CD8-positive, alpha-beta memory T cell (primary cell): ENCODE measurements around the gene GABARAP. TPM values are rescaled to one million over a fixed set of nuclear protein-coding genes. Genes with fewer than 3 reads are reported as not detected.

Experiments used
- CTCF ChIA-PET: fragments of 350-600 bp; sonication (Branson Sonifier 250); formaldehyde crosslinking; loops from one replicate; lab custom pipeline; 2021; ENCODE audit warnings: antibody characterized with exemption; lab: Charles Lee
- POLR2A ChIA-PET: fragments of 350-600 bp; sonication (Branson Sonifier 250); formaldehyde crosslinking; loops from one replicate; lab custom pipeline; 2021; ENCODE audit warnings: antibody characterized with exemption; lab: Charles Lee
- DNase-seq, 5 donors: peaks; one replicate each; pipeline versions ENCODE4 v3.0.0 to v3.0.0-alpha.2; 2020 to 2022; ENCODE audit warnings: mixed read lengths in 1 of 5
- H3K27ac ChIP-seq: one replicate; pipeline ENCODE4 v1.7.0; 2013; ENCODE audit warnings: low read depth, mild to moderate bottlenecking, low read length, moderate library complexity
- H3K27me3 ChIP-seq: 2 replicates; pipeline ENCODE4 v1.7.0; 2013; ENCODE audit warnings: low read length, mild to moderate bottlenecking; ENCODE audit not compliant: insufficient read depth, poor library complexity, severe bottlenecking
- H3K36me3 ChIP-seq: 2 replicates; pipeline ENCODE4 v1.7.0; 2013; ENCODE audit warnings: mild to moderate bottlenecking, low read length, moderate library complexity; ENCODE audit not compliant: insufficient read depth
- H3K4me1 ChIP-seq: 2 replicates; pipeline ENCODE4 v1.7.0; 2013; ENCODE audit warnings: mild to moderate bottlenecking, low read length, moderate library complexity; ENCODE audit not compliant: insufficient read depth
- H3K4me3 ChIP-seq: 2 replicates; pipeline ENCODE4 v1.7.0; 2013; ENCODE audit warnings: mild to moderate bottlenecking, low read length
- H3K9me3 ChIP-seq: 2 replicates; pipeline ENCODE4 v1.7.0; 2013; ENCODE audit warnings: mild to moderate bottlenecking, low read length
- H3K27ac Mint-ChIP-seq, 8 donors: one replicate each; pipeline ENCODE4 v1.8.0; 2020 to 2021; ENCODE audit warnings: mixed read lengths in 8 of 8, mild to moderate bottlenecking in 6 of 8, inconsistent platforms in 3 of 8, moderate library complexity in 3 of 8
- H3K27me3 Mint-ChIP-seq, 2 donors: one replicate each; pipeline ENCODE4 v1.8.0; 2020 to 2021; ENCODE audit warnings: mixed read lengths in 2 of 2, mild to moderate bottlenecking in 1 of 2, moderate library complexity in 1 of 2
- H3K36me3 Mint-ChIP-seq, 3 donors: one replicate each; pipeline ENCODE4 v1.8.0; 2020 to 2021; ENCODE audit warnings: mixed read lengths in 3 of 3, inconsistent platforms in 1 of 3, mild to moderate bottlenecking in 1 of 3
- H3K4me1 Mint-ChIP-seq, 3 donors: one replicate each; pipeline ENCODE4 v1.8.0; 2020 to 2021; ENCODE audit warnings: mixed read lengths in 3 of 3, inconsistent platforms in 1 of 3, mild to moderate bottlenecking in 1 of 3
- H3K4me3 Mint-ChIP-seq, 7 donors: one replicate each; pipeline ENCODE4 v1.8.0; 2020 to 2021; ENCODE audit warnings: mixed read lengths in 7 of 7, mild to moderate bottlenecking in 6 of 7, moderate library complexity in 4 of 7, inconsistent platforms in 2 of 7
- H3K9me3 Mint-ChIP-seq, 5 donors: one replicate each; pipeline ENCODE4 v1.8.0; 2020 to 2022; ENCODE audit warnings: mixed read lengths in 5 of 5, mild to moderate bottlenecking in 3 of 5, moderate library complexity in 2 of 5, inconsistent platforms in 1 of 5
- polyA plus RNA-seq: library from polyadenylated mRNA; unstranded; fragments of 300-500 nt; fragmentation: Illumina TruSeq; gene quantifications from one replicate; pipeline ENCODE4 v1.2.3, GENCODE V29; 2021
- total RNA-seq, 2 experiments: library from RNA; stranded (reverse); gene quantifications; one replicate each; pipeline ENCODE4 v1.2.3, GENCODE V29; 2021

Gene GABARAP
- total and polyA plus RNA-seq, 3 experiments from 2014 or later, result 156 to 914 (median 165) TPM

DNA sequence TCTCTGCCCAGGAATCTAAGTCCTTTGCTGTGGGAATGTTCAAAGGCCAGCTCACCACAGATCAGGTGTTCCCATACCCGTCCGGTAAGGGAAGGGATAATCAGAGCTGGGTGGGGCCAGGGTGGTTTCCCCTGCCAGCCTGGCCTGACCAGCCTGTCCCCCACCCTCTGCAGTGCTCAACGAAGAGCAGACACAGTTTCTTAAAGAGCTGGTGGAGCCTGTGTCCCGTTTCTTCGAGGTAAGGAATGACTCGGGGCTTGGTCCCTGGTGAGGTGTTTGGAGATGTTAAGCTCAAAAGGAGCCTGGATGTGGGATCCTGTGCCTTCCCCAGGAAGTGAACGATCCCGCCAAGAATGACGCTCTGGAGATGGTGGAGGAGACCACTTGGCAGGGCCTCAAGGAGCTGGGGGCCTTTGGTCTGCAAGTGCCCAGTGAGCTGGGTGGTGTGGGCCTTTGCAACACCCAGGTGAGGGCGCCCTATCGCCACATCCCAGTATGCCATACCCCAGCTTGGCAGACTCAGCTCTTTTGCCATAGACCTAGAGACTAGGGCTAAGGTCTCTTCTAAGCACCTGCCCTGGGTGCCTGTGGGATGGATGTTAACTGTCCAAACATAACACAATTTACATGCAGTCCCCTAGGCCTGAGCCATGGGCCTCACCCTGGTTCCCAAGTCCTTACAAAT, 21.5 kb downstream of the GABARAP start:
- H3K36me3 Mint-ChIP-seq, result peaks cover 0 to 49% (median 2%) of the 10 kb centered on the region in 3 donors
- Histone ChIP-seq H3K4me3 (peak overlapping the region; percentile 67), H3K9me3 (no peaks in the 10 kb centered on the region), H3K27me3 (no peaks in the 10 kb centered on the region), H3K27ac (peak overlapping the region; percentile 70), H3K4me1 (peaks cover 49% of the 10 kb centered on the region), H3K36me3 (peaks cover 25% of the 10 kb centered on the region)
- POLR2A ChIA-PET, result interaction anchor here (1.0 to 3.1 kb wide), 6 partner anchors 14 to 465 kb away, joined by 3 to 31 read pairs (median 6); partner anchors contain the start of genes DVL2, GABARAP and PHF23
- CTCF ChIA-PET, result interaction anchor here (0.6 to 4.7 kb wide), 9 partner anchors 14 to 340 kb away, joined by 3 to 23 read pairs (median 5); partner anchors contain the start of genes DVL2 and SLC2A4
- peaks cover 33 to 55% (median 41%) of the 10 kb centered on the region in 3 donors for H3K4me1 Mint-ChIP-seq
- no peaks in the 10 kb centered on the region for H3K9me3 Mint-ChIP-seq
- H3K27me3 Mint-ChIP-seq, result no peaks in the 10 kb centered on the region
- H3K27ac Mint-ChIP-seq, result peak overlapping the region; percentile 81 to 98 (median 94)
- H3K4me3 Mint-ChIP-seq, result peak overlapping the region; percentile 74 to 96 (median 93)
- peak; percentile 21 to 72 (median 42) for DNase-seq

GRCh38 chr17:7219812-7220592, 22.2 kb downstream of the GABARAP start, which contains the start of the genes ACADVL and DLG4:
Gene ACADVL, plus strand, starts transcription at chr17:7219938. Its CDS starts 47 bp downstream, at chr17:7219985.
Gene DLG4, minus strand, starts transcription at chr17:7219836.
- H3K36me3 ChIP-seq, result peaks cover 25% of the 10 kb centered on the region
- POLR2A ChIA-PET, result interaction anchor here (0.6 to 3.1 kb wide), 11 partner anchors 14 to 466 kb away, joined by 3 to 31 read pairs (median 6); partner anchors contain the start of genes DVL2, GABARAP, PHF23 and SLC16A13
- H3K4me1 ChIP-seq, result peaks cover 54% of the 10 kb centered on the region
- H3K27ac ChIP-seq, result peak within 1 kb of the TSS; percentile 70
- Mint-ChIP-seq H3K27me3 (no peaks in the 10 kb centered on the region), H3K4me3 (peak within 1 kb of the TSS; percentile 74 to 96 (median 93)), H3K4me1 (peaks cover 35 to 61% (median 46%) of the 10 kb centered on the region in 3 donors), H3K27ac (peak within 1 kb of the TSS; percentile 81 to 100 (median 98)), H3K36me3 (peaks cover 0 to 42% (median 2%) of the 10 kb centered on the region in 3 donors), H3K9me3 (no peaks in the 10 kb centered on the region)
- peak within 1 kb of the TSS; percentile 67 for H3K4me3 ChIP-seq
- DNase-seq, result peak; percentile 65 to 86 (median 70)
- H3K9me3 ChIP-seq, result no peaks in the 10 kb centered on the region
- no peaks in the 10 kb centered on the region for H3K27me3 ChIP-seq
- CTCF ChIA-PET, result interaction anchor here (0.6 to 4.7 kb wide), 12 partner anchors 15 to 341 kb away, joined by 3 to 23 read pairs (median 4); partner anchors contain the start of genes DVL2, GABARAP and SLC2A4

DNA sequence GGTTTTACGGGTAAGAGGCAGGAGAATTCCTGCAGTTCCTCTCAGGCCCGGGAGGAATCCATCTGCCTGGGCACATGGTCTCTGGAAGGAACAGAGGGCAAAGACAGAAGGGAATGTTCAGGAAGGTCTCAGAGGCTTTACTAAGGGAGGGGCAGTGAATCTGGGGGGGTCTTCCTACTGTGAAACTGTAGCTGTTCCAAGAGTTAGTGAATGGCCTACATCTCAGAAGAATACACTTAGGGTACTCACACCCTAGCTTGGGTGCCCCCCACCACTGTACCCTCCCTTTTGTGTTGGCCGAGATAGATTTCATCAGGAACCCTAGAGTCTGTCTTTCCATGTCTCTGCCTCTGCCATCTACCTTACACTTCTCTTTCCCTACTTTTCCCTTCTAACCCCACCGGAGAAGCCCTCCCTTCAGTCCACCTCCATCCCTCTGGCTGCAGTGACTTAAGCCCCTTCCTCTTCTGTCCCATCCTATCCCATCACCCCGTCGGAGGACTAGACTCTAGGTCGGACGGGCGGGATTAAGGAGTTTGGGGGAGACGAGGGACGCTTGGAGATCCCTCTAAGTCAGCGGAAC, 22.9 kb downstream of the GABARAP start:
- CTCF ChIA-PET, result interaction anchor here (1.3 to 4.7 kb wide), 6 partner anchors 16 to 78 kb away, joined by 4 to 23 read pairs (median 10); partner anchors contain the start of genes DVL2 and GABARAP
- Histone ChIP-seq H3K27me3 (no peaks in the 10 kb centered on the region), H3K4me1 (peaks cover 59% of the 10 kb centered on the region), H3K36me3 (peaks cover 25% of the 10 kb centered on the region), H3K9me3 (no peaks in the 10 kb centered on the region), H3K4me3 (peak overlapping the region; percentile 67), H3K27ac (peak overlapping the region; percentile 57)
- peaks cover 42 to 68% (median 52%) of the 10 kb centered on the region in 3 donors for H3K4me1 Mint-ChIP-seq
- DNase-seq, result peak in 1 of 5 donors; percentile 18
- H3K9me3 Mint-ChIP-seq, result no peaks in the 10 kb centered on the region
- peak overlapping the region; percentile 74 to 96 (median 93) for H3K4me3 Mint-ChIP-seq
- peaks cover 0 to 36% (median 2%) of the 10 kb centered on the region in 3 donors for H3K36me3 Mint-ChIP-seq
- peak overlapping the region; percentile 81 to 100 (median 98) for H3K27ac Mint-ChIP-seq
- POLR2A ChIA-PET, result interaction anchor here (0.6 to 3.1 kb wide), 8 partner anchors 15 to 467 kb away, joined by 3 to 31 read pairs (median 6); partner anchors contain the start of genes DVL2, GABARAP, PHF23 and SLC16A13
- H3K27me3 Mint-ChIP-seq, result peaks cover 0 to 2% of the 10 kb centered on the region in 2 donors

DNA sequence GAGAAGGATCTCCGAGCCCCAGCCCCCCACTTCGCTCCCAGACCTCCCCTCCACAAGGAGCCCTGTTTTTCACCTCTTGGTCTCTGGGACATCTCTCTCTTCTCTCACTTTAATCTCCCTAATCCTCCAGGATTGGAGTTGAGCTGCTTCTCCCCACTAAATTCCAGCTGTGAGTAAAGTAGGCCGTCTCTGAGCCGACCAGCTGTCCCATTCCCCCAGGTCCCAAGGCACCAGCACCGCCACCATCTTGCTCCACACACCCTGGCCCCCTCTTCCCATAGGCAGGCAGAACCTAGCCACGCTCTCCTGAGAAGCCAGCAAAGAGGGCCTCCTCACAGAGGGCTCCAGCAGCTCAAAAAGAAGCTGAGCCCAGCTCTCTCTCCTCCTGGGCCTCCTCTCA, 23.5 kb downstream of the GABARAP start:
- Mint-ChIP-seq H3K27me3 (peaks cover 0 to 5% of the 10 kb centered on the region in 2 donors), H3K36me3 (peaks cover 0 to 30% (median 0%) of the 10 kb centered on the region in 3 donors), H3K9me3 (peaks cover 0 to 1% (median 0%) of the 10 kb centered on the region in 5 donors), H3K4me1 (peaks cover 46 to 74% (median 58%) of the 10 kb centered on the region in 3 donors), H3K4me3 (peak overlapping the region in 6 of 7 donors; percentile 74 to 96 (median 94)), H3K27ac (peak overlapping the region in 7 of 8 donors; percentile 75 to 100 (median 96))
- Histone ChIP-seq H3K4me3 (no peak overlapping the region), H3K36me3 (peaks cover 20% of the 10 kb centered on the region), H3K27me3 (no peaks in the 10 kb centered on the region), H3K27ac (peak overlapping the region; percentile 57), H3K4me1 (peaks cover 62% of the 10 kb centered on the region), H3K9me3 (no peaks in the 10 kb centered on the region)
- ChIA-PET CTCF (interaction anchor here (1.3 to 4.7 kb wide), 6 partner anchors 16 to 78 kb away, joined by 4 to 23 read pairs (median 10); partner anchors contain the start of genes DVL2 and GABARAP), POLR2A (interaction anchor here (1.3 to 3.1 kb wide), 4 partner anchors 16 to 24 kb away, joined by 5 to 31 read pairs (median 14); partner anchors contain the start of genes DVL2, GABARAP and PHF23)
- peak in 1 of 5 donors; percentile 39 for DNase-seq

DNA sequence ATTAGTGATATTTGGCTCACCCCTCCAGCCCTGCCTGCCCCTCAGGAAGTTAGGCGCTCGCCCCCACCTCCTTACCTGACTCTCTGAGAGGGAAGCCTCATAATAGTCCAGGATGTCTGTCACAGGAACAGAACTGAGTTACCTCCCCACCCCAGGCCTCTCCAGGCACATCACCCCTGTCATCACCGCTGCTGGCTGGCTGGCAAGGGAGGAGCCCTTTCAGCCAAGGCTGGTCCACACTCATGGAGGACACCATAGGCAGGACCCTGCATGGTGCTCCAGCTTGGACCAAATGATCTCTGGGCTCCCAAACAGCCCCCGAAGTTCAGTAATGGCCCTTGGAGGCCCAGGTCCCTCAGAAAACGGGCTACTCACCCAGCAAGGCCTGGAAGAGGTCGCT, 24.1 kb downstream of the GABARAP start:
- Histone ChIP-seq H3K4me1 (peaks cover 67% of the 10 kb centered on the region), H3K9me3 (no peaks in the 10 kb centered on the region), H3K27me3 (no peaks in the 10 kb centered on the region), H3K36me3 (peaks cover 14% of the 10 kb centered on the region), H3K4me3 (peak overlapping the region; percentile 37), H3K27ac (peak overlapping the region; percentile 13)
- H3K9me3 Mint-ChIP-seq, result peaks cover 0 to 1% (median 0%) of the 10 kb centered on the region in 5 donors
- peak overlapping the region in 6 of 7 donors; percentile 23 to 64 (median 36) for H3K4me3 Mint-ChIP-seq
- peak overlapping the region in 5 of 8 donors; percentile 47 to 81 (median 53) for H3K27ac Mint-ChIP-seq
- peaks cover 0 to 24% (median 0%) of the 10 kb centered on the region in 3 donors for H3K36me3 Mint-ChIP-seq
- H3K4me1 Mint-ChIP-seq, result peaks cover 51 to 80% (median 63%) of the 10 kb centered on the region in 3 donors
- DNase-seq, result no peak
- H3K27me3 Mint-ChIP-seq, result peaks cover 0 to 5% of the 10 kb centered on the region in 2 donors
- CTCF ChIA-PET, result interaction anchor here (2.0 to 4.7 kb wide), 2 partner anchors 17 to 25 kb away, joined by 6 to 20 read pairs; partner anchors contain the start of genes DVL2 and GABARAP
- POLR2A ChIA-PET, result interaction anchor here (1.3 to 3.1 kb wide), 3 partner anchors 16 to 21 kb away, joined by 5 to 31 read pairs (median 19); partner anchors contain the start of genes DVL2 and PHF23

GRCh38 chr17:7217113-7217987, 24.9 kb downstream of the GABARAP start:
- Mint-ChIP-seq H3K9me3 (peaks cover 0 to 1% (median 0%) of the 10 kb centered on the region in 5 donors), H3K27ac (peak overlapping the region in 5 of 8 donors; percentile 4 to 53 (median 37)), H3K4me3 (peak overlapping the region in 4 of 7 donors; percentile 15 to 64 (median 36)), H3K36me3 (peaks cover 0 to 16% (median 0%) of the 10 kb centered on the region in 3 donors), H3K27me3 (peaks cover 0 to 5% of the 10 kb centered on the region in 2 donors), H3K4me1 (peaks cover 51 to 80% (median 65%) of the 10 kb centered on the region in 3 donors)
- Histone ChIP-seq H3K9me3 (no peaks in the 10 kb centered on the region), H3K4me1 (peaks cover 67% of the 10 kb centered on the region), H3K36me3 (peaks cover 10% of the 10 kb centered on the region), H3K27ac (no peak overlapping the region), H3K27me3 (no peaks in the 10 kb centered on the region), H3K4me3 (peak overlapping the region; percentile 37)
- CTCF ChIA-PET, result no interaction called here
- POLR2A ChIA-PET, result interaction anchor here (1.3 to 2.4 kb wide), 2 partner anchors 17 to 19 kb away, joined by 5 to 19 read pairs; partner anchors contain the start of gene DVL2
- peak in 1 of 5 donors; percentile 54 for DNase-seq
